OCI-LY1 (cell line): ENCODE data around the gene DDX1.

Experiments used
- H2AFZ ChIP-seq: fragments of 200-600 bp; sonication (generic), shearing (Covaris generic); 2 replicates; pipeline ENCODE4 v1.6.0; 2014; ENCODE audit warnings: antibody characterized with exemption, mild to moderate bottlenecking, low read length
- H3F3A ChIP-seq: fragments of 200-600 bp; sonication (generic), shearing (Covaris generic); 2 replicates; pipeline ENCODE4 v1.6.0; 2014; ENCODE audit warnings: mild to moderate bottlenecking, antibody characterized with exemption, low read length, moderate library complexity; ENCODE audit not compliant: insufficient read depth
- H3K27ac ChIP-seq: fragments of 200-600 bp; sonication (generic); 2 replicates; pipeline ENCODE4 v1.5.1; 2014; ENCODE audit warnings: low read length, mixed run types, mild to moderate bottlenecking, low read depth; ENCODE audit not compliant: poor library complexity, severe bottlenecking
- H3K27me3 ChIP-seq: fragments of 200-600 bp; sonication (generic); 2 replicates; pipeline ENCODE4 v1.6.0; 2014; ENCODE audit warnings: antibody characterized with exemption, mild to moderate bottlenecking, low read length, moderate library complexity; ENCODE audit not compliant: insufficient read depth
- H3K36me3 ChIP-seq: fragments of 200-600 bp; sonication (generic); 2 replicates; pipeline ENCODE4 v1.6.1; 2014; ENCODE audit warnings: mild to moderate bottlenecking, antibody characterized with exemption, low read length, moderate library complexity, mixed read lengths; ENCODE audit not compliant: insufficient read depth
- H3K4me1 ChIP-seq: fragments of 200-600 bp; sonication (generic); 2 replicates; pipeline ENCODE4 v1.5.1; 2014; ENCODE audit warnings: mild to moderate bottlenecking, low read length, moderate library complexity; ENCODE audit not compliant: insufficient read depth, severe bottlenecking
- H3K4me2 ChIP-seq: fragments of 200-600 bp; sonication (generic), shearing (Covaris generic); 2 replicates; pipeline ENCODE4 v1.6.1; 2014; ENCODE audit warnings: low read length
- H3K4me3 ChIP-seq: fragments of 200-600 bp; sonication (generic); 2 replicates; pipeline ENCODE4 v1.5.1; 2014; ENCODE audit warnings: low read length, low read depth, mild to moderate bottlenecking, mixed read lengths; ENCODE audit not compliant: poor library complexity, severe bottlenecking
- H3K79me2 ChIP-seq: fragments of 200-600 bp; shearing (Covaris generic); 2 replicates; pipeline ENCODE4 v1.6.1; 2016; ENCODE audit warnings: mixed run types, low read length, mixed read lengths; ENCODE audit not compliant: insufficient read depth
- H3K9ac ChIP-seq: fragments of 200-600 bp; sonication (generic), shearing (Covaris generic); 2 replicates; pipeline ENCODE4 v1.6.1; 2014; ENCODE audit warnings: mild to moderate bottlenecking, low read length, mixed read lengths
- H3K9me2 ChIP-seq: fragments of 200-600 bp; sonication (generic), shearing (Covaris generic); 2 replicates; pipeline ENCODE4 v1.6.1; 2014; ENCODE audit warnings: low read depth, mild to moderate bottlenecking, low read length, mixed read lengths
- H3K9me3 ChIP-seq: fragments of 200-600 bp; shearing (Covaris generic); 2 replicates; pipeline ENCODE4 v1.6.1; 2014; ENCODE audit warnings: low read length, mixed read lengths
- H4K20me1 ChIP-seq: fragments of 200-600 bp; sonication (generic), shearing (Covaris generic); 2 replicates; pipeline ENCODE4 v1.6.0; 2016; ENCODE audit warnings: mild to moderate bottlenecking, low read length; ENCODE audit not compliant: insufficient read depth
- EZH2 ChIP-seq: fragments of 200-600 bp; sonication (generic), shearing (Covaris generic); IDR thresholded peaks from 2 replicates; pipeline ENCODE4 v1.8.0; 2017; ENCODE audit warnings: borderline replicate concordance, mixed run types, mild to moderate bottlenecking, antibody characterized with exemption, low read length, moderate library complexity, mixed read lengths
- TF ChIP-seq, protein P1 (sequence below): fragments of 200-600 bp; sonication (generic), shearing (Covaris generic); IDR thresholded peaks from 2 replicates; pipeline ENCODE4 v1.5.1; 2017; ENCODE audit warnings: mild to moderate bottlenecking, antibody characterized with exemption, low read length, moderate library complexity, mixed read lengths

The DDX1 gene

GRCh38 chr2:15548974-15549373 is 42.7 kb upstream of the DDX1 start:
- H3K79me2 ChIP-seq = no peaks in the 10 kb centered on the region
- no peak overlapping the region for H3K27ac ChIP-seq
- no peak overlapping the region for H2AFZ ChIP-seq
- H3K4me2 ChIP-seq = no peak overlapping the region
- no peaks in the 10 kb centered on the region for H3K9me3 ChIP-seq
- no peak overlapping the region for H3K9ac ChIP-seq
- H3K4me1 ChIP-seq = no peaks in the 10 kb centered on the region
- no peaks in the 10 kb centered on the region for H3K27me3 ChIP-seq
- H4K20me1 ChIP-seq = no peaks in the 10 kb centered on the region
- peaks cover 6% of the 10 kb centered on the region; the same call in 1 of the 2 replicates for H3K36me3 ChIP-seq
- no peaks in the 10 kb centered on the region for H3K9me2 ChIP-seq
- TF ChIP-seq, protein P1, sequence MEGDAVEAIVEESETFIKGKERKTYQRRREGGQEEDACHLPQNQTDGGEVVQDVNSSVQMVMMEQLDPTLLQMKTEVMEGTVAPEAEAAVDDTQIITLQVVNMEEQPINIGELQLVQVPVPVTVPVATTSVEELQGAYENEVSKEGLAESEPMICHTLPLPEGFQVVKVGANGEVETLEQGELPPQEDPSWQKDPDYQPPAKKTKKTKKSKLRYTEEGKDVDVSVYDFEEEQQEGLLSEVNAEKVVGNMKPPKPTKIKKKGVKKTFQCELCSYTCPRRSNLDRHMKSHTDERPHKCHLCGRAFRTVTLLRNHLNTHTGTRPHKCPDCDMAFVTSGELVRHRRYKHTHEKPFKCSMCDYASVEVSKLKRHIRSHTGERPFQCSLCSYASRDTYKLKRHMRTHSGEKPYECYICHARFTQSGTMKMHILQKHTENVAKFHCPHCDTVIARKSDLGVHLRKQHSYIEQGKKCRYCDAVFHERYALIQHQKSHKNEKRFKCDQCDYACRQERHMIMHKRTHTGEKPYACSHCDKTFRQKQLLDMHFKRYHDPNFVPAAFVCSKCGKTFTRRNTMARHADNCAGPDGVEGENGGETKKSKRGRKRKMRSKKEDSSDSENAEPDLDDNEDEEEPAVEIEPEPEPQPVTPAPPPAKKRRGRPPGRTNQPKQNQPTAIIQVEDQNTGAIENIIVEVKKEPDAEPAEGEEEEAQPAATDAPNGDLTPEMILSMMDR = no peak
- no peak for TF ChIP-seq EZH2
- H3F3A ChIP-seq = no peaks in the 10 kb centered on the region
- H3K4me3 ChIP-seq = no peak overlapping the region

- Histone ChIP-seq H3F3A (no peaks in the 10 kb centered on the region), H3K27ac (no peak overlapping the region), H3K9me2 (no peaks in the 10 kb centered on the region), H4K20me1 (no peaks in the 10 kb centered on the region), H3K9me3 (no peaks in the 10 kb centered on the region), H3K36me3 (peaks cover 6% of the 10 kb centered on the region; the same call in 1 of the 2 replicates), H3K4me1 (peaks cover 6% of the 10 kb centered on the region), H3K4me3 (no peak overlapping the region), H3K27me3 (no peaks in the 10 kb centered on the region), H3K9ac (no peak overlapping the region), H3K4me2 (no peak overlapping the region), H3K79me2 (no peaks in the 10 kb centered on the region), H2AFZ (no peak overlapping the region)
- TF ChIP-seq, protein P1 = no peak
- no peak for TF ChIP-seq EZH2
Observed at GRCh38 chr2:15553519-15553918, 38.1 kb upstream of the DDX1 start.

GRCh38 chr2:15553951-15554350 is 37.7 kb upstream of the DDX1 start:
- Histone ChIP-seq H4K20me1 (no peaks in the 10 kb centered on the region), H3K4me3 (no peak overlapping the region), H3K27me3 (no peaks in the 10 kb centered on the region), H3K9me2 (no peaks in the 10 kb centered on the region), H3K4me1 (peaks cover 6% of the 10 kb centered on the region), H3K4me2 (no peak overlapping the region), H3K36me3 (peaks cover 6% of the 10 kb centered on the region; the same call in 1 of the 2 replicates), H3K9ac (no peak overlapping the region), H2AFZ (no peak overlapping the region), H3K27ac (no peak overlapping the region), H3K9me3 (no peaks in the 10 kb centered on the region), H3F3A (no peaks in the 10 kb centered on the region), H3K79me2 (0 out of 2 replicates have a peak, but pooled peaks cover under 1% of the 10 kb centered on the region)
- TF ChIP-seq EZH2 = no peak
- TF ChIP-seq, protein P1 = no peak
